Measurements from ENCODE around the gene ABCB1. TPM values are rescaled to one million over a fixed set of nuclear protein-coding genes. Genes with fewer than 3 reads are reported as not detected.
"Not testable (repeated sequence)": the region's sequence is repeated elsewhere in the genome, so short reads cannot be mapped to it uniquely, and the experiment has no call there.

ABCB1 gene
- total RNA-seq, 1 donor from 2014 or later, result not detected

DNA sequence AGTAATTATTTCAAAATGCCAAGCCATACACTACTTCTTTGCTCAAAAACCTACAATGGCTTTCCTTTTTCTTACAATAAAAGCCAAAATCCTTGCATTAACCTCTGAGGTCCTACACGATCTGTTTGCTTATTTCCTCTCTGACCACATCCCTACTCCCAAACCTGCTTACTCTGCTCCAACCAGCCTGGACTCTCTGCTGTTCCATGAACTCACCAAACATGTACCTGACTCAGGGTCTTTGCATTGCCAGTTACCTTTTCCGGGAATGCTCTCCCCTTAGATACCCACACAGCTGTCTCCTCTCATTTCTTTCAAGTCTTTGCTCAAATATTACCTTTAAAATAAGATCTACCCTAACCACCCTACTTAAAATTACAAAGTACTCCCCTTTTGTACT is 127.5 kb downstream of the ABCB1 start:
- no peak overlapping the region for H3K27ac Mint-ChIP-seq
- H3K4me2 ChIP-seq, result no peak overlapping the region

DNA sequence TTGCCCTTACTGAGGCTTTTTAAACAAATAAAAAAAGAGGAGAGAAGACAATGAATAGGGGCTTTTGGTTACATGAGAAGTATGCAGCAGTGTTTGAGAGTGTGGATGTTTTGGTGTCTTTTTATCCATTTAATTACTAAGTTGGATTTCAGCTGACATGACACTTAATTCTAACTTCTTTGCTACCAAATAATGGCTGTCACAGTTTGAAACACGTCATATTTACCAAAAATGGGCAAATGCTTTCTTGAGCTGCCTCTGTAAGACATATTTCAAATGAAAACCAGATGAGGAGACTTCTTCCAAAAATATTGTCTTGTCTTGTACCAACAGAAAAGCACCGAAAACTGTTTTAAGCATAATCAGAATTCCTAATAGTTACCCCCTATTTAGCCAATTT is 129.2 kb downstream of the ABCB1 start:
- H3K4me3 Mint-ChIP-seq, result no peak overlapping the region

More for the DNA sequence above, 127.5 kb downstream of the ABCB1 start:
- no peaks in the 10 kb centered on the region for H3K9me3 ChIP-seq (ENCODE audit: low read depth)
- Mint-ChIP-seq H3K27me3 (ENCODE audit: insufficient read depth, low read depth) (peaks cover 3% of the 10 kb centered on the region), H3K9me3 (peaks cover 3% of the 10 kb centered on the region), H3K4me1 (peaks cover 17% of the 10 kb centered on the region), H3K4me3 (no peak overlapping the region), H3K36me3 (no peaks in the 10 kb centered on the region)
- H3K36me3 ChIP-seq, result no peaks in the 10 kb centered on the region
- no peak overlapping the region for H3K27ac ChIP-seq
- no peaks in the 10 kb centered on the region for H4K20me1 ChIP-seq (ENCODE audit: low read depth)
- H2AFZ ChIP-seq (replicated peaks), result no peak overlapping the region
- no peak overlapping the region for H3K4me3 ChIP-seq
- H3K27me3 ChIP-seq, result peaks cover 60% of the 10 kb centered on the region
- H3F3A ChIP-seq (ENCODE audit: low read depth), result peaks cover 6% of the 10 kb centered on the region
- H3K9ac ChIP-seq, result no peak overlapping the region
- no peaks in the 10 kb centered on the region for H3K79me2 ChIP-seq (ENCODE audit: low read depth)
- DNase-seq (ENCODE audit: low spot score), result no peak
- TF ChIP-seq, protein P1, sequence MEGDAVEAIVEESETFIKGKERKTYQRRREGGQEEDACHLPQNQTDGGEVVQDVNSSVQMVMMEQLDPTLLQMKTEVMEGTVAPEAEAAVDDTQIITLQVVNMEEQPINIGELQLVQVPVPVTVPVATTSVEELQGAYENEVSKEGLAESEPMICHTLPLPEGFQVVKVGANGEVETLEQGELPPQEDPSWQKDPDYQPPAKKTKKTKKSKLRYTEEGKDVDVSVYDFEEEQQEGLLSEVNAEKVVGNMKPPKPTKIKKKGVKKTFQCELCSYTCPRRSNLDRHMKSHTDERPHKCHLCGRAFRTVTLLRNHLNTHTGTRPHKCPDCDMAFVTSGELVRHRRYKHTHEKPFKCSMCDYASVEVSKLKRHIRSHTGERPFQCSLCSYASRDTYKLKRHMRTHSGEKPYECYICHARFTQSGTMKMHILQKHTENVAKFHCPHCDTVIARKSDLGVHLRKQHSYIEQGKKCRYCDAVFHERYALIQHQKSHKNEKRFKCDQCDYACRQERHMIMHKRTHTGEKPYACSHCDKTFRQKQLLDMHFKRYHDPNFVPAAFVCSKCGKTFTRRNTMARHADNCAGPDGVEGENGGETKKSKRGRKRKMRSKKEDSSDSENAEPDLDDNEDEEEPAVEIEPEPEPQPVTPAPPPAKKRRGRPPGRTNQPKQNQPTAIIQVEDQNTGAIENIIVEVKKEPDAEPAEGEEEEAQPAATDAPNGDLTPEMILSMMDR (IDR thresholded peaks at IDR 0.05), result no peak
- TF ChIP-seq EZH2phosphoT487 (IDR thresholded peaks at IDR 0.05), result no peak
- TF ChIP-seq EZH2 (IDR thresholded peaks at IDR 0.05), result no peak
- H3K4me1 ChIP-seq, result peaks cover 8% of the 10 kb centered on the region

DNA sequence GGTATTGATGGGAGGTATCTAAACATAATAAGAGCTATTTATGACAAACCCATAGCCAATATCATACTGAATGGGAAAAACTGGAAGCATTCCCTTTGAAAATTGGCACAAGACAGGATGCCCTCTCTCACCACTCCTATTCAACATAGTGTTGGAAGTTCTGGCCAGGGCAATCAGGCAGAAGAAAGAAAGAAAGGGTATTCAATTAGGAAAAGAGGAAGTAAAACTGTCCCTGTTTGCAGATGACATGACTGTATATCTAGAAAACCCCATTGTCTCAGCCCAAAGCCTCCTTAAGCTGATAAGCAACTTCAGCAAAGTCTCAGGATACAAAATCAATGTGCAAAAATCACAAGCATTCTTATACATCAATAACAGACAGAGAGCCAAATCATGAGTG is 131.5 kb downstream of the ABCB1 start:
- not testable (repeated sequence) for H3K4me1 ChIP-seq; H3K36me3 Mint-ChIP-seq; H3K9ac ChIP-seq; H2AFZ ChIP-seq (replicated peaks); DNase-seq (ENCODE audit: low spot score); H3K27ac ChIP-seq; H3K9me3 ChIP-seq (ENCODE audit: low read depth); H3F3A ChIP-seq (ENCODE audit: low read depth); H3K4me3 Mint-ChIP-seq; H3K4me2 ChIP-seq; H3K27me3 Mint-ChIP-seq (ENCODE audit: insufficient read depth, low read depth); H3K4me1 Mint-ChIP-seq; H3K27ac Mint-ChIP-seq; H4K20me1 ChIP-seq (ENCODE audit: low read depth); H3K9me3 Mint-ChIP-seq; H3K4me3 ChIP-seq; H3K36me3 ChIP-seq; H3K79me2 ChIP-seq (ENCODE audit: low read depth)
- peaks cover 20% of the 10 kb centered on the region for H3K27me3 ChIP-seq

More for the DNA sequence above, 129.2 kb downstream of the ABCB1 start:
- Histone ChIP-seq H3K4me3 (no peak overlapping the region), H3K27ac (no peak overlapping the region), H4K20me1 (ENCODE audit: low read depth) (no peaks in the 10 kb centered on the region), H3K79me2 (ENCODE audit: low read depth) (no peaks in the 10 kb centered on the region), H3K27me3 (peaks cover 42% of the 10 kb centered on the region), H3K9me3 (ENCODE audit: low read depth) (no peaks in the 10 kb centered on the region), H3K36me3 (no peaks in the 10 kb centered on the region), H3K9ac (no peak overlapping the region), H3K4me1 (peaks cover 8% of the 10 kb centered on the region), H3F3A (ENCODE audit: low read depth) (peaks cover 6% of the 10 kb centered on the region), H2AFZ (replicated peaks) (no peak overlapping the region), H3K4me2 (no peak overlapping the region)
- H3K4me1 Mint-ChIP-seq, result peaks cover 17% of the 10 kb centered on the region
- DNase-seq (ENCODE audit: low spot score), result no peak
- H3K9me3 Mint-ChIP-seq, result peaks cover 3% of the 10 kb centered on the region
- TF ChIP-seq EZH2 (IDR thresholded peaks at IDR 0.05) (no peak), EZH2phosphoT487 (IDR thresholded peaks at IDR 0.05) (no peak)
- TF ChIP-seq, protein P1 (IDR thresholded peaks at IDR 0.05), result no peak
- H3K27me3 Mint-ChIP-seq (ENCODE audit: insufficient read depth, low read depth), result peaks cover 3% of the 10 kb centered on the region
- H3K27ac Mint-ChIP-seq, result no peak overlapping the region
- H3K36me3 Mint-ChIP-seq, result no peaks in the 10 kb centered on the region

DNA sequence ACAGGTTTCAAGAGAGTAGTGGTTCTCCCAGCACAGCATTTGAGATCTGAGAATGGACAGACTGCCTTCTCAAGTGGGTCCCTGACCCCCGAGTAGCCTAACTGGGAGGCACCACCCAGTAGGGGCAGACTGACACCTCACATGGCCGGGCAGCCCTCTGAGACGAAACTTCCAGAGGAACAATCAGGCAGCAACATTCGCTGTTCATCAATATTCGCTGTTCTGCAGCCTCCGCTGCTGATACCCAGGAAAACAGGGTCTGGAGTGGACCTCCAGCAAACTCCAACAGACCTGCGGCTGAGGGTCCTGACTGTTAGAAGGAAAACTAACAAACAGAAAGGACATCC is 135.2 kb downstream of the ABCB1 start:
- H3K9ac ChIP-seq; H3K4me1 ChIP-seq; H3K36me3 Mint-ChIP-seq; H3K27me3 Mint-ChIP-seq (ENCODE audit: insufficient read depth, low read depth); H3F3A ChIP-seq (ENCODE audit: low read depth); H3K9me3 ChIP-seq (ENCODE audit: low read depth); H3K9me3 Mint-ChIP-seq; H4K20me1 ChIP-seq (ENCODE audit: low read depth); H3K27ac Mint-ChIP-seq; H3K36me3 ChIP-seq; DNase-seq (ENCODE audit: low spot score); H3K4me1 Mint-ChIP-seq; H3K79me2 ChIP-seq (ENCODE audit: low read depth); H3K27me3 ChIP-seq; H3K27ac ChIP-seq; H3K4me3 Mint-ChIP-seq: not testable (repeated sequence)
- Histone ChIP-seq H2AFZ (replicated peaks) (peak overlapping the region; percentile 98), H3K4me3 (peak overlapping the region; percentile 28), H3K4me2 (peak overlapping the region; percentile 65)
